ENCODE data around the gene ESR1.
"Not testable (repeated sequence)": the region's sequence is repeated elsewhere in the genome, so short reads cannot be mapped to it uniquely, and the experiment has no call there.

The ESR1 gene

GRCh38 chr6:151814614-151815013 lies 7.1 kb downstream of the ESR1 start:
- DNase-seq: no peak

DNA sequence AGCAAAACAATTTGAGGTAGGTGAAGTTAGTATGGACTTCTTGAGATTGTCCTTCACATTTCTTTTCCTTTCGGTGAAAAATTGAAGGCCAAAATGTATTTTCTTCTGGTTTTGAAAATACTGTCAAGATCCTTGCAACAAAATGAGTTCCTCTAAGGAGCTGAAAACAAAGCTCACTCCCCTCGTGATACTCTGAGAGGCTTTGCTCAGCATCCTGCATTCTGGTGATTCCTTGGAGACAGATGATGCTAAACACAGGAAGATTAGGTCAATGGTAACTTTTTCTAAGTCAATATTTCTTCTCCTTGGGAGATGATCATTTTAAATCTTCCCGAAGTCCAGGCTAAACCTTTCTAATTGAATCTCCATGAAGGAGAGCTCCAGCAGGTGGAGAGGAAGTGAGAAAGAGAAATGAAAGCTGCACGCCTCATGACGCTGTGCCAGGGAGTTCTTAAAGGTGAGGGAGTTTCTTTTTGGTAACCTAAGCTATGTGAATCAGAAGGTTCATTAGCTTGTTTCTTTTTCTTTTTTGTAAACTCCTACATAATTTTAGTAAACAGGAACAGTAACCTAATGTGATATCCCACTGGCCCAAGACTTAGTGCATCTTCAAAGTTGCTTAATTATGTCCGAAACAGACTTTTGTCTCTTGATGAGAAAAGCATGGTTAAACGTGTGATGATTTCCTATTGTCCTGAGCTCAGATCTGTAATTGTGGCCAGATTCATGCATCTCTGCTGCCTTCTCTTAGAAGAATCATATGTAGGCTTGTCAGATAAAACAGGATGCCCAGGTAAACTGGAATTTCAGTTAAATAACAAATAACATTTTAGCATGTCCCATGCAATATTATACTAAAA lies 15.0 kb downstream of the ESR1 start:
- DNase-seq: no peak

- no peak for DNase-seq
These were observed 19.1 kb downstream of the ESR1 start for GRCh38 chr6:151826517-151827142.

DNA sequence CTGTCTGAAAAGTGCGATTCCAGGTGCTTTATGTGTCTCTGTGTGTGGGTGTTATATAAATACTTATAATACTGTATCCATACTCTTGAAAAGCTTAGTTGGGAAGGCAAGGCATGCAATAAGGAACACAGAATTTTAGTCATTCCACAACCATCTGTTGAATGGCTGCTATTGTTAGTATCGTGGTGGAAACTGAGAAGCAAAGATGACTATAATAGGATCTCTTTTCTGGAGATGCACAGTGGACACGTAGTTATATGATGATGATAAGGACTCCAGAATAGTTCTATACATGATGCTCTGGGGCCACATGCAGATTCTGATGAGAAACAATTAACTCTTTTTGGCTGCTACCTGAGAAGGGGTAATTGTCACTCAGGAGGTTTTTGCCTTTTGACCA lies 25.2 kb downstream of the ESR1 start:
- no peak for DNase-seq

DNA sequence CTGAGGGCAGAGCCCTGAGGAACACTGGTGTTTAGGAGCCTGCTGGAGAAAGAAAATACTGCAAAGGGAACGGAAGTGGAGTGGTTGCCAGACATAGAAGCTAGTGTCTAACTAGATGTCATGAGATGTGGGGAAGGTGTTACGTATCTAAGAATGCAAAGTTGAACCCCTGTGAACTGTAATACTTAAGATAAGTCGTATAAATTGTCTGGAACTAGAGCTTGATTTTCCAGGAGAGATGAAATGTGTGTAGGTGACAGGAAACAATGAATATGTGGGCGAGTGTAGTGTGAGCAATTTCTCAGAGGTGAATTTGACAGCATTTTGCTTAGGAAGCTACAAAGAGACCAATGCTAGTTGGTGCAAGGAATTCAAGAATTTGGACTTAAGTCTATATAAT lies 27.9 kb downstream of the ESR1 start:
- no peak for DNase-seq

- DNase-seq: no peak
These were observed 29.7 kb downstream of the ESR1 start for GRCh38 chr6:151837223-151837622.

- no peak for DNase-seq
These were observed 35.3 kb downstream of the ESR1 start for GRCh38 chr6:151842816-151843215.

DNA sequence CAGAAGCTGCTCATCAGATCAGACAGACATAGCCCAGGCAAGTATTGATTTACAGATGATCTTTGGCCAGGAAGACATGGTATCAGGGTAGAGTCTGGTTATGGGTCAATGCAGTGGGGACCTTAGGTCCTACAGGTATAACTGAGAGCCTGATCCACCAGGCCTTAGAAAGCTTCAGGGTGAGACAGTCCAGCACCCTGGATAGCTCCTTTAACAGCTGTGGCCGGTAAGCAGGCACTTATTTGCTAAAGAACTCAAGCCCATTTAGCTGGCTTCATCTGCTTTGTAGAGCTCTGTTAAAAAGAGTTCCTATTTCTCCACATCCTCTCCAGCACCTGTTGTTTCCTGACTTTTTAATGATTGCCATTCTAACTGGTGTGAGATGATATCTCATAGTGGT lies 39.6 kb downstream of the ESR1 start:
- DNase-seq: no peak

DNA sequence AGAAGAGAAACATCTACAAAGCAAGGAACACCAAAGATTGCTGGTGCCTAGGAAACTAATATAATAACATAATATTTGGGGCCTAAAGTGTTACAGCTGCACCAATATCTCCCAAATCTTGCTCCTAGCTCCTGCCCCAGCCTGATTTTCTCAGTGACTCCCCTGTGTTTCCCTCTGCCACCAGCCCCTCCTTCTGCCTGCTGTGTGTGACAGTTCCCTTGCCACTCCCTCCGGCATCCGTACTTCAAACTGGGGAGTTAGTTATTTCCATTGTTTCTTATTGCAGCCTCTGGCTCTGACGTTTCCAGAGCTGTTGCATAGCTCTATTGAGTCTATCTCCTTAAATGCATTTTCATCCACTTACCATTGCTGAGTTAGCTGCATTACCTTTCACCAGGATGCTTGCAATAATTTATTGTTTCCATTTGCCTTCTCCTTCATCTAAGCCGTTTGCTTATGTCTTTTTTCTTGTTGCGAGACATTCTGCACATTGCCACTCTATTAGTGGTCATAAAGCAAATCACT lies 43.1 kb downstream of the ESR1 start:
- no peak for DNase-seq

DNA sequence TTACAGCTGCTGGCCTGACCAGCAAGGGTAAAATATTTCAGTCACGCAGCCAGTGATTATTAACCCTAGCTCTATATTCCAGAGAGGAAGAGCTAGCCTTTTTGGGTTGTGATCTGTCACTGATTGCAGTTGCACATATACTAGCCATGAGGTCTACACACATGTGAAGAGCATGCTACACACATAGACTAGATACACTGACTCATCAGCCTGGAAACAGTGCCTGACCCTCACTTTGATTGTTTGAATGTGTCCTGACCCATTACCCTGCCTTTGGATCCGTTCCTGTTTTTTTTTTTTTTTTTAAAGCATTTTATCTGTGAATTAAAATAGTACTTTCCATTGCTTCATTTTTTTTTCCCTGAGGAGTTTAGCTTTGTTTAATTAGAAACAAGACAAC lies 50.8 kb downstream of the ESR1 start:
- no peak for DNase-seq

DNA sequence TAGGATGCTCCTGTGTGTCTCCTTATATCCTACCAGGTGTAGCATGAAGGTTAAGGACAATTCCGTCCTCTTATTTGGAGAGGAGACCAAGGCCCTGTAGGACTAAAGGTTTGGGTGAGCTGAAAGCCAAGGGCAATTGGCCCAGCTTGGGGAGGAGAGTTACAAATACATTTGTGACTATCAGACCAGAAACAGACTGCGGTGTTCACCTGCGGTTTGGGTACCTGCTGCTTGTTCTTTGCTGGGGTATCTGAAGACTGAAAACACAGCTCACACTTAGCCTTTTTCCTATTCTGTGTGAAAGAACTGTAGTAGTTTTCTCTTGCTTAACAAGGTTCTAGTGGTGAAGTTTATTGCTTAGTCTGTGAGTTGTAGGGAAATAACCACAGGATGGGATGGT lies 55.0 kb downstream of the ESR1 start:
- no peak for DNase-seq

DNA sequence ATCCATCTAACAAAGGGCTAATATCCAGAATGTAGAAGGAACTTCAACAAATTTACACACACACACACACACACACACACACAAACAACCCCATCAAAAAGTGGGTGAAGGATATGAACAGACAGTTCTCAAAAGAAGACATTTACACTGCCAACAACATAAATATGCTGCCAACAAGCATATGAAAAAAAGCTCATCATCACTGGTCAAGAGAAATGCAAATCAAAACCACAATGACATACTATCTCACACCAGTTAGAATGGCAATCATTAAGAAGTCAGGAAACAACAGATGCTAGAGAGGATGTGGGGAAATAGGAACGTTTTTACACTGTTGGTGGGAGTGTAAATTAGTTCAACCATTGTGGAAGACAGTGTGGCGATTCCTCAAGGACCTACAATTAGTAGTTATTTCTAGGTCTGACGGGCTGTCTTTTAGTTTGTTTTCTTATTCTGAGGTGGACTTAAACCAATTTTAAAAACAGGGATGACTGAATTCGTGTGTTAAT lies 59.9 kb downstream of the ESR1 start:
- DNase-seq: not testable (repeated sequence)

DNA sequence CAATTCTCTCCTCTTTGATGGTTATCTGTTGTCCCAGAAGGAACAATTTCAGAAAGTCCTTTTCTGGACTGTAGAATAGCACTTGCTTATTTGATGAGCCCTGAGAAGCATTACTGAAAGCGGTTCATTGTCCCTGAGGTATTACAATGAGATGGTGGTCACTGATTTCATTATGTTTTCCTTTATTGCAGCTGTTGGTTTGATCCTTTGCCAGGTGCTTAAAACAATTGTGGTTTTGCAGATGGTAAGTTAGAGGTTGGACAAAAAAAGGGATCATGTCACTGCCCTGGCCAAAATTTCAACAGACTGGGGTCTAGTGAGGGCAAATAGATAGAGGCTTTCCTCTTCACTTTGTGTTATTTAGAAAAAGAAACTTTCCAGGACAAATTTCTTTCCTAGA lies 61.9 kb downstream of the ESR1 start:
- no peak for DNase-seq

GRCh38 chr6:151869787-151870186 lies 62.3 kb downstream of the ESR1 start:
- DNase-seq: no peak

- no peak for DNase-seq
These were observed 62.9 kb downstream of the ESR1 start for GRCh38 chr6:151870375-151870774.

DNA sequence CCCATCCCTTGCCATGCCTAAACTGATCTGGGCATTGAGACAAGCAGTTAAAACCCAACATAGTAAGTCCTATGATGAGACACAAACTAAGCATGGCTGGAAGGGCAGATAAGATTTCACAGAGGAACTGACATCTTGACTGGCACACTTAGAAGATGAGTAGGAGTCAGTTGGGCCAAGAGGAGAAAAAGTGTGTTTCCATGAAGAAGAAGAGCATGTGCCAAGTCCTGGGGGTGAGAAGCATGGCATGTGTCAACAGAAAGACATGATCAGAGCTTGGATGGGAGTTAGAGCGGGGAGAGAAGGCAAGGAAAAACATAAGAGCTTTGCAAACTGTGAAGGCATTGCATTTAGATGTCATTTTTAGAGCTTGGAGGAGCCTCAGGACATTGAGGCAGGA lies 68.0 kb downstream of the ESR1 start:
- no peak for DNase-seq

GRCh38 chr6:151876122-151876521 lies 68.6 kb downstream of the ESR1 start:
- no peak for DNase-seq

GRCh38 chr6:151877458-151877857 lies 70.0 kb downstream of the ESR1 start:
- DNase-seq: no peak

- DNase-seq: no peak
These were observed 73.7 kb downstream of the ESR1 start for GRCh38 chr6:151881231-151881630.

DNA sequence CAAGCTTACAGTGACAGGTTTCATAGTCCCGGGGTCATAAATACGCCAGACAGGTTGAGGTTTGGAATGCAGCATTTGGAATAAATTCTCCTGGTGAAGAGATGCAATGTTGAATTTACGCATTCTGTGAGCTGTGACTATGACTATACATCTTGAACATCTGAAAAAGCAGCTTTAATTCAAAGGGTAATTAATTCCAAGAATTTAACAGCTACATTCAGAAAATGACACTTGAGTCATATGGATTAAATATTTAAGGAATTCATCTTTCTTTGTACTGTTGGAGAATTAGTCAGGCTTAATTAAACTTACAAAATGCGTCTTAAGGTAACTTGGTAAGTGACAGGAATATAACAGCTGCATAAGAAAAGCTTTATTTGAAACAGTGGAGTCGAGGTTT lies 74.7 kb downstream of the ESR1 start:
- DNase-seq: no peak

DNA sequence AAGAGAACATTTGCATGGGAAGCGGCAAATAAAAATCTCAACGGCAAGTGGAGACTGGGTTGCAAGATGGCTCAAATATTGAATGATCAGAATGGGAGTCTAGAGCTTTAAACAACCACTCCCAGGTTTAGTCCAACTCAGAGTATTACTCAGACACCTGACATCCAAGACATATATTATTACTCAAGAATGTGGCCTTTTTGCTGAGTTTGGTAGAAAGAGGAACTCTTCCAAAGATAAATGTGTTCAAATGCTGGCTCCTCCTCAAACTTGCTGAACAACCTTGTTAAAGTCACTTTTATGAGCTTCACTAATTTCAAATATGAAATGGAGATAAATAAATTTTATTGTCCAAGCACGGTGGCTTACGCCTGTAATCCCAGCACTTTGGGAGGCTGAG lies 77.8 kb downstream of the ESR1 start:
- DNase-seq: no peak

GRCh38 chr6:151891524-151891923 lies 84.0 kb downstream of the ESR1 start:
- no peak for DNase-seq

DNA sequence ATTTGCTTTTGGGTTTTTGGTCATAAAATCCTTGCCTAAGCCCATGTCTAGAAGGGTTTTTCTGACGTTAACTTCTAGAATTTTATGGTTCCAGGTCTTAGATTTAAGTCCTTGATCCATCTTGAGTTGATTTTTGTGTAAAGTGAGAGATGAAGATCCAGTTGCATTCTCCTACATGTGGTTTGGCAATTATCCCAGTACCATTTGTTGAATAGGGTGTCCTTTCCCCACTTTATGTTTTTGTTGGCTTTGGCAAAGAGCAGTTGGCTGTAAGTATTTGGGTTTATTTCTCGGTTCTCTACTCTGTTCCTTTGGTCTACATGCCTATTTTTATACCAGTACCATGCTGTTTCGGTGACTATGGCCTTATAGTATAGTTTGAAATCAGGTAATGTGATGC lies 86.9 kb downstream of the ESR1 start:
- DNase-seq: not testable (repeated sequence)

DNA sequence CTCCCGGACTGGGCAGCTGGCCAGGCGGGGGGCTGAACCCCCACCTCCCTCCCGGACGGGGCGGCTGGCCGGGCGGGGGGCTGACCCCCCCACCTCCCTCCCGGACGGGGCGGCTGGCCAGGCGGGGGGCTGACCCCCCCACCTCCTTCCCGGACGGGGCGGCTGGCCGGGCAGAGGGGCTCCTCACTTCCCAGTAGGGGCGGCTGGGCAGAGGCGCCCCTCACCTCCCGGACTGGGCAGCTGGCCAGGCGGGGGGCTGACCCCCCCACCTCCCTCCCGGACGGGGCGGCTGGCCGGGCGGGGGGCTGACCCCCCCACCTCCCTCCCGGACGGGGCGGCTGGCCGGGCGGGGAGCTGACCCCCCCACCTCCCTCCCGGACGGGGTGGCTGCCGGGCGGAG lies 91.7 kb downstream of the ESR1 start:
- DNase-seq: not testable (repeated sequence)
